ENCODE measurements around the gene DOCK4. TPM values are rescaled to one million over a fixed set of nuclear protein-coding genes. Genes with fewer than 3 reads are reported as not detected.

Gene DOCK4
- total RNA-seq, 1 experiment from 2014 or later, result 3.4 TPM

- H3K9me3 Mint-ChIP-seq (ENCODE audit: low read depth, unreplicated experiment), result peaks cover 5% of the 10 kb centered on the region
- DNase-seq, result no peak
- H3K4me3 Mint-ChIP-seq (ENCODE audit: low read depth, unreplicated experiment), result no peak overlapping the region
- intact Hi-C loops (cut with micrococcal nuclease; ENCODE audit: unreplicated experiment), result no loop called here
- TF ChIP-seq, protein P1, sequence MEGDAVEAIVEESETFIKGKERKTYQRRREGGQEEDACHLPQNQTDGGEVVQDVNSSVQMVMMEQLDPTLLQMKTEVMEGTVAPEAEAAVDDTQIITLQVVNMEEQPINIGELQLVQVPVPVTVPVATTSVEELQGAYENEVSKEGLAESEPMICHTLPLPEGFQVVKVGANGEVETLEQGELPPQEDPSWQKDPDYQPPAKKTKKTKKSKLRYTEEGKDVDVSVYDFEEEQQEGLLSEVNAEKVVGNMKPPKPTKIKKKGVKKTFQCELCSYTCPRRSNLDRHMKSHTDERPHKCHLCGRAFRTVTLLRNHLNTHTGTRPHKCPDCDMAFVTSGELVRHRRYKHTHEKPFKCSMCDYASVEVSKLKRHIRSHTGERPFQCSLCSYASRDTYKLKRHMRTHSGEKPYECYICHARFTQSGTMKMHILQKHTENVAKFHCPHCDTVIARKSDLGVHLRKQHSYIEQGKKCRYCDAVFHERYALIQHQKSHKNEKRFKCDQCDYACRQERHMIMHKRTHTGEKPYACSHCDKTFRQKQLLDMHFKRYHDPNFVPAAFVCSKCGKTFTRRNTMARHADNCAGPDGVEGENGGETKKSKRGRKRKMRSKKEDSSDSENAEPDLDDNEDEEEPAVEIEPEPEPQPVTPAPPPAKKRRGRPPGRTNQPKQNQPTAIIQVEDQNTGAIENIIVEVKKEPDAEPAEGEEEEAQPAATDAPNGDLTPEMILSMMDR (IDR thresholded peaks at IDR 0.05; ENCODE audit: unreplicated experiment), result no peak
- no peak overlapping the region for H3K27ac Mint-ChIP-seq (ENCODE audit: unreplicated experiment)
- H3K4me1 Mint-ChIP-seq (ENCODE audit: low read depth, unreplicated experiment), result peaks cover 15% of the 10 kb centered on the region
- no TSS peak for BruUV-seq (replicated peaks)
- CTCF ChIA-PET, result no interaction called here
- no peaks in the 10 kb centered on the region for H3K36me3 Mint-ChIP-seq (ENCODE audit: insufficient read depth, unreplicated experiment)
- no peaks in the 10 kb centered on the region for H3K27me3 Mint-ChIP-seq (ENCODE audit: unreplicated experiment)
These were observed 133.5 kb downstream of the DOCK4 start for GRCh38 chr7:112072541-112073245.

GRCh38 chr7:112071856-112072255 lies 134.3 kb downstream of the DOCK4 start:
- peaks cover 23% of the 10 kb centered on the region for H3K4me1 Mint-ChIP-seq (ENCODE audit: low read depth, unreplicated experiment)

DNA sequence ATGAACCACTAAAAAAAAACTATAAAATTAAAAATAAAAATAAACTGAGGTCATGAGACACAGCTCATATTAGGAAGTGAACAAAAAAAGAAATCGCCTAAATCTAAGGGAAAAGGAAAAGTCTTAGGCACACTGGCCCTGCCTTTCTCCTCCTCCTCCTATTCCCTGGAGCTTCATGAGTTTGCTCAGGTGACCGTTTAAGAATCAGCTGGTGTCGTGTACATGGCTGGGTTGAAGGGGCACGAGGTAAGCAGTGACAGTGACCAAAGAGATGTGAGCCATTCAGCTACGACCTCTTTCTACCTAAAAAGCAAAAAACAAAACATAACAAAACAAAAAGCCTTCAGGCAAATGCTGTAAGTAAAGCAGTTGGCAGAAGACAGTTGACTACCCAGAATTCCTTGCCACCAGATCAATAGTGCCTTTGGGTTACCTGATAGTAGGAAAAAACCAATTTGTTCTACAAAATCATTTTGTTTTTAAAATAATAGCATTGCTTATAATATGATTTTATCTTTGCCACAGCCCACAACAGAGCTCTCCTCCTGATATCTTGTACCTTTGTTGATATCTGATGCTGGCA lies 135.4 kb downstream of the DOCK4 start:
- Mint-ChIP-seq H3K4me3 (ENCODE audit: low read depth, unreplicated experiment) (no peak overlapping the region), H3K4me1 (ENCODE audit: low read depth, unreplicated experiment) (peaks cover 23% of the 10 kb centered on the region), H3K36me3 (ENCODE audit: insufficient read depth, unreplicated experiment) (no peaks in the 10 kb centered on the region), H3K9me3 (ENCODE audit: low read depth, unreplicated experiment) (peaks cover 5% of the 10 kb centered on the region), H3K27ac (ENCODE audit: unreplicated experiment) (no peak overlapping the region), H3K27me3 (ENCODE audit: unreplicated experiment) (no peaks in the 10 kb centered on the region)
- TF ChIP-seq, protein P1 (IDR thresholded peaks at IDR 0.05; ENCODE audit: unreplicated experiment), result no peak
- no TSS peak for BruUV-seq (replicated peaks)
- CTCF ChIA-PET, result no interaction called here
- no peak for DNase-seq
- intact Hi-C loops (cut with micrococcal nuclease; ENCODE audit: unreplicated experiment), result no loop called here

More at GRCh38 chr7:112071856-112072255, 134.3 kb downstream of the DOCK4 start:
- no peaks in the 10 kb centered on the region for H3K27me3 Mint-ChIP-seq (ENCODE audit: unreplicated experiment)
- H3K4me3 Mint-ChIP-seq (ENCODE audit: low read depth, unreplicated experiment), result no peak overlapping the region
- no TSS peak for BruUV-seq (replicated peaks)
- CTCF ChIA-PET, result no interaction called here
- peaks cover 5% of the 10 kb centered on the region for H3K9me3 Mint-ChIP-seq (ENCODE audit: low read depth, unreplicated experiment)
- H3K36me3 Mint-ChIP-seq (ENCODE audit: insufficient read depth, unreplicated experiment), result no peaks in the 10 kb centered on the region
- no peak for DNase-seq
- intact Hi-C loops (cut with micrococcal nuclease; ENCODE audit: unreplicated experiment), result no loop called here
- H3K27ac Mint-ChIP-seq (ENCODE audit: unreplicated experiment), result no peak overlapping the region
- TF ChIP-seq, protein P1 (IDR thresholded peaks at IDR 0.05; ENCODE audit: unreplicated experiment), result no peak

- BruUV-seq (replicated peaks), result no TSS peak
- H3K4me3 Mint-ChIP-seq (ENCODE audit: low read depth, unreplicated experiment), result no peak overlapping the region
These were observed 136.3 kb downstream of the DOCK4 start for GRCh38 chr7:112069879-112070321.

More at GRCh38 chr7:112069879-112070321, 136.3 kb downstream of the DOCK4 start:
- CTCF ChIA-PET, result no interaction called here
- no peaks in the 10 kb centered on the region for H3K36me3 Mint-ChIP-seq (ENCODE audit: insufficient read depth, unreplicated experiment)
- peaks cover 23% of the 10 kb centered on the region for H3K4me1 Mint-ChIP-seq (ENCODE audit: low read depth, unreplicated experiment)
- no peak overlapping the region for H3K27ac Mint-ChIP-seq (ENCODE audit: unreplicated experiment)
- H3K27me3 Mint-ChIP-seq (ENCODE audit: unreplicated experiment), result no peaks in the 10 kb centered on the region
- peaks cover 4% of the 10 kb centered on the region for H3K9me3 Mint-ChIP-seq (ENCODE audit: low read depth, unreplicated experiment)
- TF ChIP-seq, protein P1 (IDR thresholded peaks at IDR 0.05; ENCODE audit: unreplicated experiment), result no peak
- intact Hi-C loops (cut with micrococcal nuclease; ENCODE audit: unreplicated experiment), result no loop called here
- no peak for DNase-seq

Data from Calu3 (cell line).